Epidermal melanocyte (primary cell): ENCODE data around the gene LY6G6D.

Source experiments
- DNase-seq: peaks from one replicate; pipeline ENCODE4 v3.0.0; 2011; ENCODE audit warnings: low spot score; ENCODE audit not compliant: insufficient read length

LY6G6D gene

GRCh38 chr6:31718265-31718664 is 3.1 kb downstream of the LY6G6D start:
- no peak for DNase-seq

GRCh38 chr6:31719001-31719400 is 3.9 kb downstream of the LY6G6D start:
- no peak for DNase-seq

- no peak for DNase-seq
These were observed 5.1 kb downstream of the LY6G6D start for GRCh38 chr6:31720196-31720770.

GRCh38 chr6:31721351-31722020 is 6.3 kb downstream of the LY6G6D start, which contains the start of gene LY6G6C:
TSS of gene LY6G6C (minus strand) at chr6:31721746. CDS start at chr6:31721679, 67 bp downstream.
- DNase-seq: no peak

GRCh38 chr6:31722173-31722572 is 7.0 kb downstream of the LY6G6D start:
- DNase-seq: no peak

GRCh38 chr6:31723245-31723979 is 8.3 kb downstream of the LY6G6D start, which contains the start of gene MPIG6B:
TSS of gene MPIG6B (plus strand) at chr6:31723373. CDS start at chr6:31723384, 11 bp downstream.
- no peak for DNase-seq

- no peak for DNase-seq
These were observed 9.0 kb downstream of the LY6G6D start for GRCh38 chr6:31723980-31724691.

- DNase-seq: no peak
These were observed 10.6 kb downstream of the LY6G6D start for GRCh38 chr6:31725502-31726350.

- no peak for DNase-seq
These were observed 12.0 kb downstream of the LY6G6D start for GRCh38 chr6:31727034-31727716.

- DNase-seq: no peak
These were observed 12.8 kb downstream of the LY6G6D start for GRCh38 chr6:31727717-31728671.

- no peak for DNase-seq
These were observed 13.8 kb downstream of the LY6G6D start, which contains the start of gene DDAH2 for GRCh38 chr6:31728767-31729514. TSS of gene DDAH2 (minus strand) at chr6:31729299. CDS start at chr6:31729161, 138 bp downstream.

- peak; percentile 96 for DNase-seq
These were observed 14.4 kb downstream of the LY6G6D start for GRCh38 chr6:31729515-31729978.

- DNase-seq: peak; percentile 69
These were observed 15.0 kb downstream of the LY6G6D start for GRCh38 chr6:31729979-31730630.

GRCh38 chr6:31730631-31731086 is 15.5 kb downstream of the LY6G6D start:
- DNase-seq: no peak

GRCh38 chr6:31732029-31732428 is 16.9 kb downstream of the LY6G6D start:
- DNase-seq: no peak

- DNase-seq: no peak
These were observed 18.6 kb downstream of the LY6G6D start for GRCh38 chr6:31733734-31734133.

- DNase-seq: no peak
These were observed 19.2 kb downstream of the LY6G6D start for GRCh38 chr6:31734247-31734820.
